ENCODE measurements around the gene HCFC2.

The HCFC2 gene

GRCh38 chr12:104147346-104147745, 83.0 kb downstream of the HCFC2 start:
- DNase-seq (ENCODE audit: low spot score), result no peak
- TF ChIP-seq, protein P1, sequence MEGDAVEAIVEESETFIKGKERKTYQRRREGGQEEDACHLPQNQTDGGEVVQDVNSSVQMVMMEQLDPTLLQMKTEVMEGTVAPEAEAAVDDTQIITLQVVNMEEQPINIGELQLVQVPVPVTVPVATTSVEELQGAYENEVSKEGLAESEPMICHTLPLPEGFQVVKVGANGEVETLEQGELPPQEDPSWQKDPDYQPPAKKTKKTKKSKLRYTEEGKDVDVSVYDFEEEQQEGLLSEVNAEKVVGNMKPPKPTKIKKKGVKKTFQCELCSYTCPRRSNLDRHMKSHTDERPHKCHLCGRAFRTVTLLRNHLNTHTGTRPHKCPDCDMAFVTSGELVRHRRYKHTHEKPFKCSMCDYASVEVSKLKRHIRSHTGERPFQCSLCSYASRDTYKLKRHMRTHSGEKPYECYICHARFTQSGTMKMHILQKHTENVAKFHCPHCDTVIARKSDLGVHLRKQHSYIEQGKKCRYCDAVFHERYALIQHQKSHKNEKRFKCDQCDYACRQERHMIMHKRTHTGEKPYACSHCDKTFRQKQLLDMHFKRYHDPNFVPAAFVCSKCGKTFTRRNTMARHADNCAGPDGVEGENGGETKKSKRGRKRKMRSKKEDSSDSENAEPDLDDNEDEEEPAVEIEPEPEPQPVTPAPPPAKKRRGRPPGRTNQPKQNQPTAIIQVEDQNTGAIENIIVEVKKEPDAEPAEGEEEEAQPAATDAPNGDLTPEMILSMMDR (IDR thresholded peaks at IDR 0.05; ENCODE audit: extremely low read depth, missing control alignments), result no peak

GRCh38 chr12:104150416-104150815, 86.1 kb downstream of the HCFC2 start:
- TF ChIP-seq, protein P1 (IDR thresholded peaks at IDR 0.05; ENCODE audit: extremely low read depth, missing control alignments), result no peak
- no peak for DNase-seq (ENCODE audit: low spot score)

- no peak for DNase-seq (ENCODE audit: low spot score)
- TF ChIP-seq, protein P1 (IDR thresholded peaks at IDR 0.05; ENCODE audit: extremely low read depth, missing control alignments), result no peak
Measured at GRCh38 chr12:104152685-104153241, 88.4 kb downstream of the HCFC2 start.

- DNase-seq (ENCODE audit: low spot score), result no peak
Measured at GRCh38 chr12:104154286-104154685, 90.0 kb downstream of the HCFC2 start.

DNA sequence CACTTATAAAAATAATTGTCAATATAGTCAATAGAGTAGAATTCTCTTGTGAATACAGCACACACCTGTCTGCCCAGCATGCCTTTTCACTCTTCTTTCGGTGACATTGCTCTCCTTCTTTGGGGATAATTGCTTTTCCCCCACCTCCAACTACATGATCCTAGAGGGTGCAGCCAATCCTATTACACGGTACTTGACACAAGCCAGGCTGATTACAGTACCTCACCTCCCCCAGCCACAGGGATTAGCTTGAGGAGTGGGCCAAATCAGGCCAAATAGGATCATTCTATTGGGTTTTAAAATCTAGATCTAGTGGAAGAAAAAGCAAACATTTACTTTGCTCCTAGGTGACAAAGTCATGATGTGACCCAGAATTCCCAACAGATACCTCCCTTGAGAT, 90.5 kb downstream of the HCFC2 start:
- no peak for DNase-seq (ENCODE audit: low spot score)
- TF ChIP-seq, protein P1 (IDR thresholded peaks at IDR 0.05; ENCODE audit: extremely low read depth, missing control alignments), result no peak

More at GRCh38 chr12:104154286-104154685, 90.0 kb downstream of the HCFC2 start:
- TF ChIP-seq, protein P1 (IDR thresholded peaks at IDR 0.05; ENCODE audit: extremely low read depth, missing control alignments), result no peak
